Epithelial cell of esophagus (primary cell): ENCODE data around the gene NUBPL.

Source experiments
- DNase-seq: peaks from one replicate; pipeline ENCODE4 v3.0.0; 2010; ENCODE audit warnings: low read depth
- H3K4me3 ChIP-seq: 2 replicates; pipeline ENCODE4 v1.5.1; 2011; ENCODE audit warnings: mild to moderate bottlenecking, low read length, control low read depth
- CTCF ChIP-seq: IDR thresholded peaks from 2 replicates; pipeline ENCODE4 v1.5.1; 2011; ENCODE audit warnings: low read depth, mild to moderate bottlenecking, low read length, control low read depth, inconsistent platforms; ENCODE audit not compliant: insufficient read depth; ENCODE audit errors: missing control alignments

NUBPL gene

GRCh38 chr14:31902002-31902401 lies 340.8 kb downstream of the NUBPL start:
- no peak overlapping the region for H3K4me3 ChIP-seq
- peak; percentile 93 for DNase-seq
- no peak for TF ChIP-seq CTCF

- no peak for TF ChIP-seq CTCF
- H3K4me3 ChIP-seq, result no peak overlapping the region
- no peak for DNase-seq
Measured at GRCh38 chr14:31902945-31903646, 341.9 kb downstream of the NUBPL start.

- TF ChIP-seq CTCF, result no peak
Measured at GRCh38 chr14:31909977-31910376, 348.8 kb downstream of the NUBPL start.

More at GRCh38 chr14:31909977-31910376, 348.8 kb downstream of the NUBPL start:
- no peak for DNase-seq
- no peak overlapping the region for H3K4me3 ChIP-seq
